Hepatic stellate cell (primary cell): Measurements from ENCODE around the gene SELENON.

ENCODE experiments used
- DNase-seq: peaks from one replicate; pipeline ENCODE4 v3.0.0; 2011; ENCODE audit warnings: low spot score

SELENON gene

GRCh38 chr1:25864434-25864833 is 64.4 kb downstream of the SELENON start:
- DNase-seq = no peak

GRCh38 chr1:25866288-25866687 is 66.3 kb downstream of the SELENON start:
- DNase-seq = no peak

GRCh38 chr1:25867210-25867991 is 67.4 kb downstream of the SELENON start:
- DNase-seq = no peak
